ENCODE measurements around the gene STARD4. TPM values are rescaled to one million over a fixed set of nuclear protein-coding genes. Genes with fewer than 3 reads are reported as not detected.

Gene STARD4, protein sequence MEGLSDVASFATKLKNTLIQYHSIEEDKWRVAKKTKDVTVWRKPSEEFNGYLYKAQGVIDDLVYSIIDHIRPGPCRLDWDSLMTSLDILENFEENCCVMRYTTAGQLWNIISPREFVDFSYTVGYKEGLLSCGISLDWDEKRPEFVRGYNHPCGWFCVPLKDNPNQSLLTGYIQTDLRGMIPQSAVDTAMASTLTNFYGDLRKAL
- total RNA-seq (2014; rRNA removed; shearing (Covaris generic); ENCODE audit: low replicate concordance), result 23.1 and 29.3 TPM in 2 replicates

DNA sequence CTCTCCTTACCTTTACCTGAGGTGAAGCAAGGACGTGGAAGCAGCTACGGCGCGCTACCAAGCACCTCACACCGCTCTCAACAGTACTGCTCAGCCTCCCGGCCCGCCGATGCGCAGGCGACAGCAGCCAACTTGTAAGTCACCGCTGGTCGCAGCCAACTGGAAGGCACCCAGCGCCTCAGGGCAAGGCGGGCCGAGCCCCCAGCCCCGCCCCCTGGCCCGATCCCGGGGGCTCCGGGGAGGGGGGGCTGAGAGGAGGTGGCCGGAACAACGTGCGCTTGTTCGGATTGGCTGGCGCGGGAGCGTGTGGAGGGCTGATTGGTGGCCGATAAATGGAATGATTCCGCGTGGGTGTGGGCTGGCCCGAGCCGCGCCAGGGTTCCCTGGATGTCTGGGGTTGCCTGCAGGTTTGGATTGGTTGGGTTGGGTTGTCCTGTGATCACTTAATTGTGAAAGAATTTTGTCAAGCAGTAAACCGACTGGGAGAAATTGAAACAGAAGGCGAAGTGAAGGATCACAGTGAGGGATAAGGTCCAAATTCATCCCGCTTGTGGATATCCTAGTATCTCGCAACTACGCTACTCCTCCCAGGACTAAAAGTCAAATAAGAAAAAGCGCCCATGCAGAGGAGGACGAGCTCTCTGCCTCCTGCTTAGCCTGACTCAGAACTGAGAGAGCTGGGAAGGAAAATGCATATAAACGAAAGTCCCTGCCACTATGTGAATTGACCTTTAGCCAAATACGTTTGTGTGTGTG, at the start of gene STARD4:
STARD4 (minus strand) TSS at position 161 of the 756 bp plus-strand sequence. CDS start 5,102 bp downstream, outside the sequence.
- H3K4me2 ChIP-seq (ENCODE audit: low read depth, low read length, poor library complexity, severe bottlenecking), result peak within 1 kb of the TSS; percentile 97

DNA sequence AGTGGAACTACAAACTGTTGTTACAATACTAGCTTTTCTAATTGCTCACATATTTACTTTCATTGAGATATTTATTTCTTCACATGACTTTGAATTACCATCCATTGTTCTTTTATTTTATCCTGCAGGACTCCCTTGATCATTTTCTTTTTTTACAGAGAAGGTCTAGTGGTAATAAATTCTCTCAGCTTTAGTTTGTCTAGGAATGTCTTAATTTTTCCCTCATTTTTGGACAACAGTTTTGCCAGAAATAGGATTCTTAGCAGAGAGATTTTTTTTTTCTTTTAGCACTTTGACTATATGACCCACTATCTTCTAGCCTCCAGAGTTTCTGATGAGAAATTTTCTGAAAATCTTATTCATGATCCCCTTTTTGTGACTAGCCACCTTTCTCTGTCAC, 47.3 kb upstream of the STARD4 start:
- Histone ChIP-seq H3K36me3 (ENCODE audit: insufficient read depth, low read length) (no peaks in the 10 kb centered on the region), H3K4me2 (ENCODE audit: low read depth, low read length, poor library complexity, severe bottlenecking) (no peak overlapping the region), H2AFZ (ENCODE audit: low read length) (no peak overlapping the region), H3K4me3 (ENCODE audit: low read length) (no peak overlapping the region), H3K9me2 (replicated peaks; ENCODE audit: insufficient read depth, low read length) (no peaks in the 10 kb centered on the region), H3K27me3 (ENCODE audit: low read length) (no peaks in the 10 kb centered on the region), H3K4me1 (ENCODE audit: low read length) (no peaks in the 10 kb centered on the region), H4K20me1 (ENCODE audit: insufficient read depth, low read depth, low read length) (no peaks in the 10 kb centered on the region), H3K27ac (ENCODE audit: low read length) (no peak overlapping the region), H3K9ac (ENCODE audit: low read length) (no peak overlapping the region), H3K79me2 (ENCODE audit: low read length) (no peaks in the 10 kb centered on the region), H3K9me3 (ENCODE audit: low read length) (no peaks in the 10 kb centered on the region)
- DNase-seq, result no peak

More for the DNA sequence above, at the start of gene STARD4:
- peak within 1 kb of the TSS; percentile 77 for H3K4me3 ChIP-seq (ENCODE audit: low read length)
- peak within 1 kb of the TSS; percentile 88 for H3K9ac ChIP-seq (ENCODE audit: low read length)
- no peaks in the 10 kb centered on the region; the same call in 1 of the 2 replicates for H4K20me1 ChIP-seq (ENCODE audit: insufficient read depth, low read depth, low read length)
- no peaks in the 10 kb centered on the region for H3K27me3 ChIP-seq (ENCODE audit: low read length)
- H3K4me1 ChIP-seq (ENCODE audit: low read length), result peaks cover 37% of the 10 kb centered on the region
- peak within 1 kb of the TSS; percentile 78 for H3K27ac ChIP-seq (ENCODE audit: low read length)
- H2AFZ ChIP-seq (ENCODE audit: low read length), result peak within 1 kb of the TSS; percentile 94
- H3K9me3 ChIP-seq (ENCODE audit: low read length), result no peaks in the 10 kb centered on the region
- 0 out of 2 replicates have a peak, but pooled peaks cover 2% of the 10 kb centered on the region for H3K9me2 ChIP-seq (replicated peaks; ENCODE audit: insufficient read depth, low read length)
- H3K36me3 ChIP-seq (ENCODE audit: insufficient read depth, low read length), result no peaks in the 10 kb centered on the region
- peak; percentile 97 for DNase-seq
- H3K79me2 ChIP-seq (ENCODE audit: low read length), result peaks cover 41% of the 10 kb centered on the region

DNA sequence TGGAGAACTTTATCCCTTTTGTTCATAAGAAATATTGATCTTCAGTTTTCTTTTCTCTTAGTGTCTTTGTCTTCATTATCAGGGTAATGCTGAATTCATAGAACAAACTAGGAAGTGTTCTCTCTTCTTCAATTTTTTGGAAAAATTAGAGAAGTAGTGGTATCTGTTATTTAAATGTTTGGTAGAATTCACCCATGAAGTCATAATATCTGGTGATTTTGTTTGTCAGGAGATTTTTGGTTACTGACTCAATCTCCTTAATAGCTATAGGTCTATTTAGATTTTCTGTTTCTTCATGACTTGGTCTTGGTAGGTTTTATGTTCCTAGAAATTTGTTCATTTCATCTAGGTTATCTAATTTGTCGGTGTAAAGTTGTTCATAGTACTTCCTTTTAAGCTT, 45.4 kb upstream of the STARD4 start:
- Histone ChIP-seq H3K27ac (ENCODE audit: low read length) (no peak overlapping the region), H4K20me1 (ENCODE audit: insufficient read depth, low read depth, low read length) (no peaks in the 10 kb centered on the region), H3K4me1 (ENCODE audit: low read length) (no peaks in the 10 kb centered on the region), H2AFZ (ENCODE audit: low read length) (no peak overlapping the region), H3K36me3 (ENCODE audit: insufficient read depth, low read length) (no peaks in the 10 kb centered on the region), H3K4me2 (ENCODE audit: low read depth, low read length, poor library complexity, severe bottlenecking) (no peak overlapping the region), H3K9me2 (replicated peaks; ENCODE audit: insufficient read depth, low read length) (no peaks in the 10 kb centered on the region), H3K4me3 (ENCODE audit: low read length) (no peak overlapping the region), H3K9me3 (ENCODE audit: low read length) (no peaks in the 10 kb centered on the region), H3K27me3 (ENCODE audit: low read length) (no peaks in the 10 kb centered on the region), H3K79me2 (ENCODE audit: low read length) (no peaks in the 10 kb centered on the region), H3K9ac (ENCODE audit: low read length) (no peak overlapping the region)
- DNase-seq, result no peak

DNA sequence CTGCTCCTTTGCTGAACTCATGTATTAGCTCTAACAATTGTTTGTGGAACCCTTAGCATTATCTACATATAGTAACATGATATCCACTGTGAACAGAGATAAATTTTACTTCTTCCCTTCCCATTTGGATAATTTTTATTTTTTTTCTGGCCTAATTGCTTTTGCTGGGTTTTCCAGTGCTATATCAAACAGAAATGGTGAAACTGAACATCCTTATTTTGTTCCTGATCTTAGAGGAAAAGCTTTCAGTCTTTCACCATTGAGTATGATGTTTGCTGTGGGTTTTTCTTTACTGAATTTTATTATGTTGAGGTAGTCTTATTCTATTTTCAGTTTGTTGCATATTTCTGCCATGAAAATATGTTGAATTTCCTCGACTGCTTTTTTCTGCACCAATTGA, 44.8 kb upstream of the STARD4 start:
- Histone ChIP-seq H3K27ac (ENCODE audit: low read length) (no peak overlapping the region), H3K4me1 (ENCODE audit: low read length) (no peaks in the 10 kb centered on the region)

DNA sequence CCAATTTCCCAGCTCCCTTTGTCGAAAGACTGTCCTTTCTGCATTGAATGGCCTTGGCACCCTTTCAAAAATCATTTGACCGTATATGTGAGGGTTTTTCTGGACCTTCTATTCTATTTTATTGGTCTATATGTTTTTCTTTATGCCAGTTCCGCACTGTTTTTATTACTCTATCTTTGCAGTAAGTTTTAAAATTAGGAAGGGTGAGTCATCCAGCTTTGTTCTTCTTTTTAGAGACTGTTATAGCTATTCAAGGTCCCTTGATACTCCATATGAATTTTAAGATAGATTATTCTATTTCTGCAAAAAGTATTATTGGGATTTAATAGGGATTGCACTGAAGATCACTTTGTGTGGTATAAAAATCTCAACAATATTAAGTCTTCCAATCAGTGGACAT, 44.2 kb upstream of the STARD4 start:
- H3K9me2 ChIP-seq (replicated peaks; ENCODE audit: insufficient read depth, low read length), result no peaks in the 10 kb centered on the region
- no peak overlapping the region for H3K4me2 ChIP-seq (ENCODE audit: low read depth, low read length, poor library complexity, severe bottlenecking)
- H3K79me2 ChIP-seq (ENCODE audit: low read length), result no peaks in the 10 kb centered on the region
- no peak overlapping the region for H3K4me3 ChIP-seq (ENCODE audit: low read length)
- H2AFZ ChIP-seq (ENCODE audit: low read length), result no peak overlapping the region
- no peaks in the 10 kb centered on the region for H3K27me3 ChIP-seq (ENCODE audit: low read length)
- H4K20me1 ChIP-seq (ENCODE audit: insufficient read depth, low read depth, low read length), result no peaks in the 10 kb centered on the region
- no peaks in the 10 kb centered on the region for H3K9me3 ChIP-seq (ENCODE audit: low read length)
- no peaks in the 10 kb centered on the region for H3K4me1 ChIP-seq (ENCODE audit: low read length)
- no peak overlapping the region for H3K27ac ChIP-seq (ENCODE audit: low read length)
- no peaks in the 10 kb centered on the region for H3K36me3 ChIP-seq (ENCODE audit: insufficient read depth, low read length)
- no peak overlapping the region for H3K9ac ChIP-seq (ENCODE audit: low read length)
- no peak for DNase-seq

More for the DNA sequence above, 44.8 kb upstream of the STARD4 start:
- Histone ChIP-seq H3K9me3 (ENCODE audit: low read length) (no peaks in the 10 kb centered on the region), H3K9me2 (replicated peaks; ENCODE audit: insufficient read depth, low read length) (no peaks in the 10 kb centered on the region), H3K27me3 (ENCODE audit: low read length) (no peaks in the 10 kb centered on the region), H2AFZ (ENCODE audit: low read length) (no peak overlapping the region), H3K9ac (ENCODE audit: low read length) (no peak overlapping the region), H4K20me1 (ENCODE audit: insufficient read depth, low read depth, low read length) (no peaks in the 10 kb centered on the region), H3K4me2 (ENCODE audit: low read depth, low read length, poor library complexity, severe bottlenecking) (no peak overlapping the region), H3K36me3 (ENCODE audit: insufficient read depth, low read length) (no peaks in the 10 kb centered on the region), H3K79me2 (ENCODE audit: low read length) (no peaks in the 10 kb centered on the region), H3K4me3 (ENCODE audit: low read length) (no peak overlapping the region)
- no peak for DNase-seq

DNA sequence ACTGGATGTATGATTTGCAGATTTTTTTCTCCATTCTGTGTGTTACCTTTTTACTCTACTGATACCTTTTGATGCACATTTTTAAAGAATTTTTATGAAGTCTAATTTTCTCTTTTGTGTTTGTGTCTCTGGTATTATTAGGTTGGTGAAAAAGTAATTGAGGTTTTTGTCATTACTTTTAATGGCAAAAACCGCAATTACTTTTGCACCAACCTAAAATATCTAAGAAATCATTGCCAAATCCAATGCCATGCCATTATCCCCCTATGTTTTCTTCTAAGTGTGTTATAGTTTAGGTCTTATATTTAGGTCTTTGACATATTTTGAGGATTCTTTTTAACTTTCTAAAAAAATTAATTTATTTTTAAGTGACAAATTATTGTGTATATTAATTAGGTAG, 43.4 kb upstream of the STARD4 start:
- H3K4me2 ChIP-seq (ENCODE audit: low read depth, low read length, poor library complexity, severe bottlenecking), result no peak overlapping the region
- no peak overlapping the region for H3K9ac ChIP-seq (ENCODE audit: low read length)
- no peaks in the 10 kb centered on the region for H3K4me1 ChIP-seq (ENCODE audit: low read length)
- DNase-seq, result no peak
- no peak overlapping the region for H3K4me3 ChIP-seq (ENCODE audit: low read length)
- no peaks in the 10 kb centered on the region for H3K79me2 ChIP-seq (ENCODE audit: low read length)
- no peaks in the 10 kb centered on the region for H3K9me3 ChIP-seq (ENCODE audit: low read length)
- H3K27me3 ChIP-seq (ENCODE audit: low read length), result no peaks in the 10 kb centered on the region
- no peak overlapping the region for H2AFZ ChIP-seq (ENCODE audit: low read length)
- H4K20me1 ChIP-seq (ENCODE audit: insufficient read depth, low read depth, low read length), result no peaks in the 10 kb centered on the region
- no peaks in the 10 kb centered on the region for H3K36me3 ChIP-seq (ENCODE audit: insufficient read depth, low read length)
- no peak overlapping the region for H3K27ac ChIP-seq (ENCODE audit: low read length)
- no peaks in the 10 kb centered on the region for H3K9me2 ChIP-seq (replicated peaks; ENCODE audit: insufficient read depth, low read length)

DNA sequence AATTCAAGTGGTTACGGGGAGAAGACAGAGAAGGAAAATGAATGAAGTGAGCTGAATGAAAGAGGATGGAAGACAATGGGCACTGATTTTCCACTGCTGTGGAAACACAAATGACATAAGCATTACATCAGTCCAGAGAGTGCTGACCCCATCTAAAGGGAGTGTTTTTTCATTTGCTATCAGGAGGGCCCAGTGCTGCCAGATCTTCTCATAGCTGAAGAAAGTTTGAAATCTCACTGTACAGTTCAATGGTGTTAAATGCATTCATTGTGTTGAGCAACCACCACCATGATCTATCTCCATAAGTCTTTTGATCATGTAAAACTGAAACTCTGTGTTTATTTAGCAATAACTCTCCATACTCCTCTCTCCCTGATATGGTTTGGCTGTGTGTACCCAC, 41.5 kb upstream of the STARD4 start:
- Histone ChIP-seq H4K20me1 (ENCODE audit: insufficient read depth, low read depth, low read length) (no peaks in the 10 kb centered on the region), H2AFZ (ENCODE audit: low read length) (no peak overlapping the region)

DNA sequence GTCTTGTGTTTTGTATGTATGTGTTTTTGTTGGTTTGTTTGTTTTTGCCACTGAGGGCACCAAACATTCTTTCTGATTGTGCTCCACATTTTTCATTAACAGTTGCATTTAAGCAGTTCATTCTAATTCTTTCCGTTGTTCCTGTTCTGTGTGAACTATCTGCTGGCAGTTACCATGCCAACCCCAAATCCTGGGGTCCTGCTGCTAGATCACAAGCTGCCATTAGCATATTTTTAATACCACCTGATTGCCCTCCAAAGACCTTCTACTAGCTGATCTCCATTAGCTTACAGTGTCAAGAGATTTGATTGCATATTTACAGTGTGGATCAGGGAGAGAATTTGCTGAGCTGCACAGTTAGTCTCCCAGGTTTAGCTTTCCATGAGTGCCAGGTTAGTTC, 40.6 kb upstream of the STARD4 start:
- Histone ChIP-seq H3K9me2 (replicated peaks; ENCODE audit: insufficient read depth, low read length) (no peaks in the 10 kb centered on the region), H3K9ac (ENCODE audit: low read length) (no peak overlapping the region), H3K4me1 (ENCODE audit: low read length) (no peaks in the 10 kb centered on the region), H3K4me3 (ENCODE audit: low read length) (no peak overlapping the region), H3K79me2 (ENCODE audit: low read length) (no peaks in the 10 kb centered on the region), H3K27me3 (ENCODE audit: low read length) (no peaks in the 10 kb centered on the region), H2AFZ (ENCODE audit: low read length) (no peak overlapping the region), H3K9me3 (ENCODE audit: low read length) (no peaks in the 10 kb centered on the region), H3K36me3 (ENCODE audit: insufficient read depth, low read length) (no peaks in the 10 kb centered on the region), H4K20me1 (ENCODE audit: insufficient read depth, low read depth, low read length) (no peaks in the 10 kb centered on the region), H3K27ac (ENCODE audit: low read length) (no peak overlapping the region), H3K4me2 (ENCODE audit: low read depth, low read length, poor library complexity, severe bottlenecking) (no peak overlapping the region)
- DNase-seq, result no peak

More for the DNA sequence above, 41.5 kb upstream of the STARD4 start:
- H3K9me3 ChIP-seq (ENCODE audit: low read length), result no peaks in the 10 kb centered on the region
- H3K27ac ChIP-seq (ENCODE audit: low read length), result no peak overlapping the region
- H3K27me3 ChIP-seq (ENCODE audit: low read length), result no peaks in the 10 kb centered on the region
- no peaks in the 10 kb centered on the region for H3K79me2 ChIP-seq (ENCODE audit: low read length)
- DNase-seq, result no peak
- H3K36me3 ChIP-seq (ENCODE audit: insufficient read depth, low read length), result no peaks in the 10 kb centered on the region
- H3K4me3 ChIP-seq (ENCODE audit: low read length), result no peak overlapping the region
- H3K4me1 ChIP-seq (ENCODE audit: low read length), result no peaks in the 10 kb centered on the region
- no peak overlapping the region for H3K4me2 ChIP-seq (ENCODE audit: low read depth, low read length, poor library complexity, severe bottlenecking)
- no peak overlapping the region for H3K9ac ChIP-seq (ENCODE audit: low read length)
- H3K9me2 ChIP-seq (replicated peaks; ENCODE audit: insufficient read depth, low read length), result no peaks in the 10 kb centered on the region
